GM12878 (cell line): ENCODE results near the gene ACOT13.

Experiments
- NFYA ChIP-seq: IDR thresholded peaks from 2 replicates; pipeline ENCODE4 v1.6.1; 2011; ENCODE audit warnings: low read depth, mild to moderate bottlenecking, low read length, improper control_type of control experiment, borderline replicate concordance
- SMAD1 ChIP-seq: fragments of 450-650 bp; IDR thresholded peaks from 2 replicates; pipeline ENCODE4 v1.6.1; 2018; ENCODE audit warnings: mild to moderate bottlenecking, low read depth; ENCODE audit not compliant: partially characterized antibody
- TF ChIP-seq, protein P1 (sequence below), 3 experiments: IDR thresholded peaks in 2 of 3; conservative IDR thresholded peaks in 1 of 3; 2 replicates each; pipeline ENCODE4 v1.5.1; 2011; ENCODE audit warnings: low read depth in 3 of 3, low read length in 3 of 3, mild to moderate bottlenecking in 3 of 3, control low read depth in 2 of 3, moderate library complexity in 2 of 3, inconsistent platforms in 1 of 3, mixed read lengths in 1 of 3; ENCODE audit not compliant: control insufficient read depth in 2 of 3, insufficient read depth in 1 of 3; ENCODE audit errors: extremely low read depth in 1 of 3
- TF ChIP-seq, protein P2 (sequence below): IDR thresholded peaks from 2 replicates; pipeline ENCODE4 v1.6.1; 2012; ENCODE audit warnings: low read depth, low read length, improper control_type of control experiment
- TF ChIP-seq, protein P3 (sequence below): fragments of 450-650 bp; IDR thresholded peaks from 2 replicates; pipeline ENCODE4 v1.6.1; 2016; ENCODE audit warnings: mild to moderate bottlenecking

DNA sequence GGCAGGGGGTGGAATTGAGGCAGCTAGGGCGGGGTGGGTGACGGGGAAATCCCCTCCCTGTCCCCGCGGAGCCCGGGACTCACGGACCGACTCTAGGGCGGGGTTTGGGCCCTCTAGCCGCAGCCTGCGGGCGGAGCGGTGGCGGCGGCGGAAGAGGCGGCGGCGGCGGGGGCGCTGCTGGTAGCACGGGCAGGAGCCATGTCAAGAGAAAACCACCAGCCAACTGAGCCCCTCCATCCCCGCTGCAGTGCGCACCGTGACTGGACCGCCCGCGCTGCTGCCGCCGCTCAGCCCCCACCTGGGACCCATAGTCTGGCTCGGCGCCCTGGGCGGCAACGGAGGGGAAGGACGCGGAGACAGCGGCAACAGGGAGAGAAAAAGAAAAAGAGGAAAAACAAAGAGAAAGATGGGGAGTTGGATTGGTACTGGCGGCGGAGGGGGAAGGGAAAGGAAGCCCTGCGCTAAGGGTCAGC is 53.3 kb downstream of the ACOT13 start:
- TF ChIP-seq, protein P1, sequence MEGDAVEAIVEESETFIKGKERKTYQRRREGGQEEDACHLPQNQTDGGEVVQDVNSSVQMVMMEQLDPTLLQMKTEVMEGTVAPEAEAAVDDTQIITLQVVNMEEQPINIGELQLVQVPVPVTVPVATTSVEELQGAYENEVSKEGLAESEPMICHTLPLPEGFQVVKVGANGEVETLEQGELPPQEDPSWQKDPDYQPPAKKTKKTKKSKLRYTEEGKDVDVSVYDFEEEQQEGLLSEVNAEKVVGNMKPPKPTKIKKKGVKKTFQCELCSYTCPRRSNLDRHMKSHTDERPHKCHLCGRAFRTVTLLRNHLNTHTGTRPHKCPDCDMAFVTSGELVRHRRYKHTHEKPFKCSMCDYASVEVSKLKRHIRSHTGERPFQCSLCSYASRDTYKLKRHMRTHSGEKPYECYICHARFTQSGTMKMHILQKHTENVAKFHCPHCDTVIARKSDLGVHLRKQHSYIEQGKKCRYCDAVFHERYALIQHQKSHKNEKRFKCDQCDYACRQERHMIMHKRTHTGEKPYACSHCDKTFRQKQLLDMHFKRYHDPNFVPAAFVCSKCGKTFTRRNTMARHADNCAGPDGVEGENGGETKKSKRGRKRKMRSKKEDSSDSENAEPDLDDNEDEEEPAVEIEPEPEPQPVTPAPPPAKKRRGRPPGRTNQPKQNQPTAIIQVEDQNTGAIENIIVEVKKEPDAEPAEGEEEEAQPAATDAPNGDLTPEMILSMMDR (IDR thresholded peaks at IDR 0.05 in 2 of 3, conservative IDR thresholded peaks at IDR 0.05 in 1 of 3; ENCODE audit: control insufficient read depth in 2 of 3, extremely low read depth in 1 of 3, insufficient read depth in 1 of 3, low read depth in 3 of 3, low read length in 3 of 3), result no peak
- TF ChIP-seq, protein P2, sequence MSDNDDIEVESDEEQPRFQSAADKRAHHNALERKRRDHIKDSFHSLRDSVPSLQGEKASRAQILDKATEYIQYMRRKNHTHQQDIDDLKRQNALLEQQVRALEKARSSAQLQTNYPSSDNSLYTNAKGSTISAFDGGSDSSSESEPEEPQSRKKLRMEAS, result no peak
- TF ChIP-seq, protein P3, sequence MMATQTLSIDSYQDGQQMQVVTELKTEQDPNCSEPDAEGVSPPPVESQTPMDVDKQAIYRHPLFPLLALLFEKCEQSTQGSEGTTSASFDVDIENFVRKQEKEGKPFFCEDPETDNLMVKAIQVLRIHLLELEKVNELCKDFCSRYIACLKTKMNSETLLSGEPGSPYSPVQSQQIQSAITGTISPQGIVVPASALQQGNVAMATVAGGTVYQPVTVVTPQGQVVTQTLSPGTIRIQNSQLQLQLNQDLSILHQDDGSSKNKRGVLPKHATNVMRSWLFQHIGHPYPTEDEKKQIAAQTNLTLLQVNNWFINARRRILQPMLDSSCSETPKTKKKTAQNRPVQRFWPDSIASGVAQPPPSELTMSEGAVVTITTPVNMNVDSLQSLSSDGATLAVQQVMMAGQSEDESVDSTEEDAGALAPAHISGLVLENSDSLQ, result no peak
- TF ChIP-seq NFYA, result no peak
- no peak for TF ChIP-seq SMAD1
